Fibroblast of peridontal ligament (primary cell): ENCODE measurements around the gene CPA2.

Experiments
- DNase-seq: peaks from one replicate; pipeline ENCODE4 v3.0.0-alpha.2; 2010; ENCODE audit errors: extremely low read depth

CPA2 gene

DNA sequence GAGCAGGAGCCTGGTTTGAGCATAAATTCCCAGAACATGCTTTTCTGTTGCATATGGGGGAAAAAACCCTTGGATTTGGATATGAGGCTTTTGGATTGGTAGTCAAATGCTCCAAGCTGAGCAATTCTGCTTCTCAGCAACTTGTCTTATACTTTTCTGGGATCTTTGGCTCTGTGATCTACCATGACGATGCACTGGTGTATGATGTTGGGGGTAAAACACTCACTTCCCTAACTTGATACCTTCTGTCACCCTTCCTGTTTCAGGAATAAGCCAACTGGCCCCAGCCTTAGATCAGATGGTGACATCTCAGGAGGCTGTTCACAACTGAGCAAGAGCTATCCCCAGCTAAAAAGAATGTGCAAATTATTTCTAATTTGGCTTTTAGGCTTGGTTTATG, 13.2 kb downstream of the CPA2 start:
- DNase-seq: no peak

DNA sequence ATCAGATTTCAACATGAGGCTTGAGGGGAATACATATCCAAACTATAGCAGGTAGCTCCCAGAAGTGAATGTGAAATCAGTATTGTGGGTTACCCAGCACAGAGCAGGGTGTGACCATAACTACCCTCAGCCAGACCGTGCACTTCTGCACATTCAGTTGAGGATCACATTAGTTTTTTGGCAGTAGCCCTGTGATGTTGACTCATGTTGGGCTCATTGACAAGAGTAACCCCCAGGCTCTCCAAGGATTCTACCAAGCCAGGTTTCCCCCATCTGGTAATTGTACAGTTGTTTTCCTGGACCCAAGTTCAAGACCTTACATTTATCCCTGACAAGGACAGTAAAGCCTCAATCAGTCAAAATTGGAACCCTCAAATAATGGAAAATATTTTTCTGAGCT, 14.6 kb downstream of the CPA2 start:
- peak; percentile 91 for DNase-seq

DNA sequence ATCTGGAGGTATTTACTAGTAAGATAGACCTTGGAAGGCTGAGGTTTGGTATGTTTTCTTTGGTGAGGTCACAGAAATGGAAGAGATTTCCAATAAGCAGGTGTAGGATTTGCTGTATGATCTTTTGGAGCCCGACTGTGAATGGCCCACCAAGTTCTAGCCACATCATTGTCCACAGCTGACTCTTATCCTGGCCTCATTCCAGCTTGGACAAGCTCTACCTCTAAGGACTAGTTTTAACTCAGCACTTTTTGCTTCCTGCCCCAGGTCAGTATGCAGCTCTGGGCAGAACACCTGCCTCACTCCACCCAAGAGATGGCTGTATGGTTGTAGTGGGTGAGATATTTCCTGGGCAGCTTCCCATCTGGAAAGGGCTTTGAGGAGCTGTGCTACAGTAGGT, 20.2 kb downstream of the CPA2 start:
- no peak for DNase-seq

DNA sequence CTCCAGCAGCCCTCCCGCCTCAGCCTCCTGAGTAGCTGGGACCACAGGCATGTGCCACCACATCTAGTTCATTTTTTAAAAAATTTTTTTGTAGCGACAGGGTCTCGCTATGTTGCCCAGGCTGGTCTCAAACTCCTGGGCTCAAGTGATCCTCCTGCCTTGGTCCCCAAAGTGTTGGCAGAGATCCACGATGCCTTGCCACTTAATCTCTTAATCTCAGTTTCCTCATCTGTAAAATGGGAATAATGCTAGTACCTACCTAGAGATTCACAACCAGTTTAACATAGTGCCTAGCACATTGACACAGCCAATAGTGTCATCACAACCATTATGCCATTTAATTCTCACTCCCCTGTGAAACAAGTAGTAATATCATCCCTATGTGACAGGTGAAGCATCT, 21.5 kb downstream of the CPA2 start:
- no peak for DNase-seq

DNA sequence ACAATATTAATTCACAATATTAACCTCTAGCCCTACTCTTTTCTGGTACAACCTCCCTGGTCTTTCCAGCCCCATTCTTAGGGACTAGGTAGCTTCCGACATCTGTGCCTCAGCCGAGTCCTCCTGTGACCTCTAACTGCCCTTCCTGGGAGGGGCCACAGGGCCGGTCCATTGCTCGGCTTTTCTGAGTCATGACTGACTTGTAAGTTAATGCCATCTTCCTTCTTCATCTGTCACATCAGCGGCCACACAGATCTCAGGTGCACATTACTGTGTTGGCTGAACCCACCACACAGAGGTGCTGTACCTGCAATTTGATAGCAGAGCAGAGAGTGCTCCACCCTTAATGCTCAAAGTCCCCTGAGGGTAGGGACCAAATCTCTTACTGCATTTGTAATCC, 22.2 kb downstream of the CPA2 start:
- no peak for DNase-seq

DNA sequence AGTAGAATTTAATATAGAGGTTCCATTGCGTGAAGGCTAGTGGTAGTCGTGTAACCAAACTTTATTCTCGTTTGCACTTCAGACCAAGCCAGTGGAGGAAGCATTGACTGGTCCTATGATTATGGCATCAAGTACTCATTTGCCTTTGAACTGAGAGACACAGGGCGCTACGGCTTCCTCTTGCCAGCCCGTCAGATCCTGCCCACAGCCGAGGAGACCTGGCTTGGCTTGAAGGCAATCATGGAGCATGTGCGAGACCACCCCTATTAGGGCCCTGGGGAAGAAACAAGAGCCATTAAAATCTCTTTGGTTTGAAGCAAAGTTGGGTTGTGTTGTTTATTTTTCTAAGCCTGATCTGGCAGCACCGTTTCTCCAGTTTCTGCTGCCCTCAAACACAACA, 22.8 kb downstream of the CPA2 start:
- no peak for DNase-seq

DNA sequence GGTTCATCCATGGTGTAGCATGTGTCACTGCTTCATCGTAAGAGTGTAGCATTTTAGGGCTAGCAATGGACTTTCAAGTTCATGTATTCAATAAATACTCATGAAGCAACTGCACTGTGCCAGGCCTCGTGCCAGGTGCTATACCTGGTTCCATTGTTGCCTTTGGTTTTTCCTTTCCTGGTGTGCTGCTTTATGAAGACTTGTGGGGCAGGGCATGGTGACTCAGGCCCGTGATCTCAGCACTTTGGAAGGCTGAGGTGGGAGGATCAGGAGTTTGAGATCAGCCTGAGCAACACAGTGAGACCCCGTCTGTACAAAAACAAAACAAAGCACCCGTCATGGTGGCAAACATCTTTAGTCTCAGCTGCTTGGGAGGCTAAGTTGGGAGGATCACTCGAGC, 24.1 kb downstream of the CPA2 start:
- no peak for DNase-seq

DNA sequence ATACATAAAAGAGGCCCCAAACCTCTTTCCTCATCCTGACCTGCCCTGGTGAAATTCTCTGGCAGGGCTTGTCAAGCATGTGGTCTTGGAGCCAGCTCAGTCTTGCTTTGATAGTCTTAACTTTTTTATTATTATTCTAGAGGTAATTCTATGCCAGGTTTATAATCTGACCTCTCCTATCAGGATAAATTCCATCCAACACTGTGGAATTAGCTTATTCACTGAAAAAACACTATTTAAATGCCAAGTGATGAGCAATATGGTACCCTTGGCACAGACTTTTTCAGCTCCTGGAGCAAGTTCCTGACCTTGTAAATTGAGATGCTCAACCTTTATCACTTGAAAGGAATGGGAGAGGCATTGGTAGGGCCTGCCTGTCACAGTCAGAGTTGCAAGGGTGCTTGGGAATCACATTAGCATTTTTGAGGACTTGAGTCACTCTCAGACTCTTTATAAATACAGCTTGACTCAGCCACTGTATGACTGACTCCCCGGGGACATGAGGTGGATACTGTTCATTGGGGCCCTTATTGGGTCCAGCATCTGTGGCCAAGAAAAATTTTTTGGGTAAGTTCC, 26.1 kb downstream of the CPA2 start, which contains the start of gene CPA4:
TSS of gene CPA4 (plus strand) at position 480 of the 576 bp plus-strand sequence. CDS start at position 500, 20 bp downstream.
- DNase-seq: peak; percentile 94

DNA sequence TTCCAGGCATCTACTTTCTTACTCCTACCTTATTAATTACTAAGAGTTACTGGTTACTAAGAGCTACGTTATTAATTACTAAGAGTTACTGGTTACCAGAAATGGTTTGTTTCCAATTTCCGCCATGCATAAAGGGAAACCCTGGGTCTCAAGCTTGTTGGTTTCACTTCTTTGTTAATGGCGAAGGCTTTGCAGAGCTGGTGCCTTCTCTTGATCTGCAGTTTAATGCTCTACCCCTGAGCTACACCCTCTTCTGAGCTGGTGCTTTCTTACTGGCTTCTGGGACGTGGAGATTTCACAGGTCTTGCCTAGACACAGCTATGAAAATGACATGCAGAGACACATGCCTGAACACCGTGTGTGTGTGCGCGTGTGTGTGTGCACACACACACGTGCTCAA, 26.9 kb downstream of the CPA2 start:
- DNase-seq: no peak

DNA sequence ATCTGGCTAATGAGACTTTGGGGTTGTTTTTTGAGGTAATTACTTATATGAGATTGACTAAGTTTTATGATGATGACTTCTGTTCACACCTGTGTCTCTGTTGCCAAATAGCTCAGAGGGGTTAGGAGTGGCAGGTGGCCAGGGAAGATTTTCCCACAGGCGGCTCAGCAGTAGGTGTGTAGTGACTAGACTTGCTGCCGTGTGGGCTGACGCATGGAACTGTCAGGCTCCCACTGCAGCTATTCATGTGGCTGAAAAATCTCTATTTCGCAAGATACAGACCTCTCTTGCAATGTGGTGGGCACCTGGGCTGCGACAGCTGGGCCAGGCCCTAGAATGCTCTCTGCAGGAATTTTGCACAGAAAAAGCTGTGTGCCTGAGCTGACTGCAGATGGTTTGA, 27.7 kb downstream of the CPA2 start:
- DNase-seq: no peak

DNA sequence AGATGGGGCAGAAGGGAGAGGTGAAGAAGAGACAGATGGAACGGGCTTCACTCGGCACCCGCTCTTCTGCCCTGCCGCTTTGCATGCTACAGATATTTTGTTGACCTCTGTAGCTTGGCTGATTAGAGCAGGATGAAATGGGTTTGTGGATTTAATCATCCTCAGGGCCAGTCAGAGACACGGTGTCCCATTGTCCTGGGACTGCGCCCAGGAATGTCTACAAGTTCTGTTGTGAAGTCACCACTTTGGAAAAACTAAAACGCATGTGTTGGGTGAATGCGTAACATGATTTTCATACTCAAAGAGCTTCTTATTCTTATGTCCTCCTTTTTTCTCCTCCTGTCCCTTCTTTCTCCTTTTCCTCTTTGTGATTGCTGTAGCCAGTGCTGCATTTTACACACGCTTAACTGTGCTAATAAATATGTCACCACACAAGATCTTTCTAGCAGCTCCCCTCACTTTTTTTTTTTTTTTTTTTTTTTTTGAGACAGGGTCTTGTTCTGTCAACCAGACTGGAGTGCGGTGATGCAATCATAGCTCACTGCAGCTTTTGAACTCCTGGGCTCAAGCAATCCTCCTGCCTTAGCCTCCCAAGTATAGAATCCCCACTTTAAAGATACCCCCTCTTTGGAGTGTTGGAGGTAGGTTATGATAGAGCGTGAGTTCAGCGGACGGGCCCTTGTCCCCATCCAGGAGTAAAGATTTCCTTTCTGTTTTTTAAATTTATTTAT, 29.7 kb downstream of the CPA2 start:
- DNase-seq: no peak

DNA sequence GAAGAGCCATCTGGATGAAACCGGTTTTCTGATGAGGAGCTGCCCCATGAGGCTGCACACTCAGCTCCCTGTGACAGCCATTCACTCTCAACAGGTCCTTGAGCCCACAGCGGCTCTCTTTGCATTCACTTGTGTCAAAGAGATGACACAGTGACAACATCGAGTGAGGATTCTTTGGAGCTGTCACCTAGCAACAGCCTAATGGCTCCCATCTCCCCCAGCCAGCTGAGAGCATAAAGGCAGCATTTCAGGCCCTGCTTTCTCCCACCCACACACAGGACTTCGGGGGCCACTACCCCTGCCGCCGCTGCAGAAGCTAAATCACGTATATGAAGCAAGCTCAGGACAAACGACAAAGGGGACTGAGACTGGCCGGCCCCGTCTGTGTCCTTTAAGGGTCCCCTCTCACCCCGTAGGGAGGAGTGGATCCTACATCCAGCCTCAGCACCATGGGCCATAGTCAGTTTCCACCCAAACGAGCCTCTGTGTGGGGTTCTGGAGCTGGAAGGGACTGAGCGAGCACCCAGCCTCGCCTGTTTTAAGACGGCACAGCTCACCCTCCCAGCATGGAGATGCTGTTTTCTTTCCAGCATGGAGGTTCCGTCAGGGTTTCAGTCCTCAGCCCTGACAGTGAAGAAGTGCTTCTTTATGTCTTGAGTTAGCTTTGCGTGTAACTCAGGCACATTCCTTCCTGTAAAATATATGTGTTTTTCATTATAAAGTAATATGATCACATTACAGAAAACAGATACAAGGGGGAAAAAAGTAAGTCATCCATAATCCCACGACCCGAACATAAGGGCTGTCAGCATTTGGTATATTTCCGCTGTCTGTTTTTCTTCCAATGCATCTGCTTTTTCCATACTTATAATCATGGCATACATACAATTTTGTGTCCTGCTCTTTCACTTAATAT, 31.2 kb downstream of the CPA2 start:
- no peak for DNase-seq

DNA sequence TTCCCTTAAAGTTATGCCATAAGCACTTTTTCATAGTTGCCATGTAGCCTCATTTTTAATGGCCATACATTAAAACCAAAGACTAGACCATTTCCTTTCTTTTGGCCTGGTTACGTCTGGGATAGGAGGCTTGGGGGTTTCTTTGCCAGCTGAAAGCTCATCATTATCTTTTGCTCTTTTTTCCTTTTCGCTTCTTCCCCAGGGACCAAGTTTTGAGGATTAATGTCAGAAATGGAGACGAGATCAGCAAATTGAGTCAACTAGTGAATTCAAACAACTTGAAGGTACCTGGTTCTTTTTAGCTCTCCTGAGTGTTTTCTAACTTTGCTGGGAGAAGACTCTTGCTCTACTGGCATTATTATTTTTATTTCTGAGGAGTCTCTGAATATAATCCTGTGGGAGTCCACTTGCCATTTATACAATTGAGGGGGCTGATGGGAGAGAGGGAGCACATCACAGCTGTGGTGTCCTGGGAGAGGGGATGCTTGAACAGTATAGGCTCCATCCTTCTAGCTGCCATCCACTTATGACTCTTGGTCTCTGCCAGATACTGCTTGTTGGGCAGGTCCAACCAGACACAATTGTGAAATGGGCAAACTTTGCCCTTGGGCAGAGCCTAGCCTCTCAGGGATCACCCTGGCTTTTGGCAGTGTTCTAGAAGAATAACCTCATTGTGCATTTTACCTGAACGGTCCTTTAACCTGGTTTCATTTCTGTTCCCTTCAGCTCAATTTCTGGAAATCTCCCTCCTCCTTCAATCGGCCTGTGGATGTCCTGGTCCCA, 32.1 kb downstream of the CPA2 start:
- no peak for DNase-seq

DNA sequence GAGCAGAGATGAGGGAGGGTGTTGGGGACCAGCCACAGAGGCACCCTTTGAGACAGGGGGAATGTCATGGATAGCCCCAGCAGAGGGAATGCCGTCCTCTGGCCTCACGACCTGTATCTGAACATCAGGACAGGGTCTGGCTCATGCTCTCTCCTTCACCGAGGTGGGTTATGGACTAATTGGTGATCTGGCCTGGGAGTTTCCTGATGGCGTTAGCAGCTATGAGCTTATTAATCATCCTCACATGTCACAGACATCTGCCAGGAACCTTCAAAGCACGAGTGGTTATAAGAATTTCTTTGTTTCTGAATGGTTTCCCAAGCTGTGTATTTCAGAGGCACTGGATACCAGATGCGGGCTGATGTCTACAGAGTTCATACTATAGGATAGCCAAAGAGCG, 33.2 kb downstream of the CPA2 start:
- no peak for DNase-seq

DNA sequence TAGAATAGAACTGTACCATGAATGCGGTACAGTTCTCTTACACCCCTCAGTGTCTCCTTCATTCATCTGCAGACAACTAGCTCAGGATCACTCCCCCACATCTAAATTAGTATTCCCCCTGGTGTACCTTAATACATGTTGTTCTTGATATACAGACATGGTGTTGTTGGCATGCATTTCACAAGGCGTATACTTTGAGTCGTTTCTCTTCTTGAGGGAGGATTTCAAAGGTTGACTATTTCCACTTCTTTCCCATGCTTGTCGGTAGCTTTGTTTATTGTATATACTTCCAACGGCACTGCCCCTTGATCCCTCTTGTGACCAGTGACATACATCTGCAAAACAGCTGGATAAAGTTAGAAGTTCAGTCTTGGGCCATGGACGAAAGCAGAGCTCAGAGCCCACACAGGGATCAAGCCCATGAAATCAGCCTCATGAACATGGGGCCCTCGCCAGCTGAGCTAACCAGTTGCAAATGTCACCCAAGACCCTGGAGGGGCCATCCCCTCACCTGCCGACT, 34.9 kb downstream of the CPA2 start:
- DNase-seq: no peak

DNA sequence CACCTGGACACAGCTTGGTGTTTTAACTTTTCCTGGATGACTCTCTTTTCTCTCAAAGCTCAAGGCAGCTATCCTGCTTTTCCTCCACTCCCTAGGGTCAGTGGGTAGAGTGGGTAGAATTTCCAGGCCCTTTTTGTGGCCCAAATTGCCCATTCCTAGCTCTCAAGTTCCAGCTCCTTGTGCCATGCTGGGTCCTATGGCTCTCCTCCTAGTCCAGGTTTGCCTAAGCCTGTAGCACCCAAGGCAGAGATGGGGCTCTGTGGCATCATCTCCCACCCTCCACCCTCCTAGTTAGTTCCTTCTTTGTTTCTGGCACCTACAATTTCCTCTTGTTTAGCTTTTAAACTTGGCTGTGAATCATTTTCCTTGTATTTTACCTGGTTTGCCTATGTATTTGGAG, 36.0 kb downstream of the CPA2 start:
- no peak for DNase-seq

DNA sequence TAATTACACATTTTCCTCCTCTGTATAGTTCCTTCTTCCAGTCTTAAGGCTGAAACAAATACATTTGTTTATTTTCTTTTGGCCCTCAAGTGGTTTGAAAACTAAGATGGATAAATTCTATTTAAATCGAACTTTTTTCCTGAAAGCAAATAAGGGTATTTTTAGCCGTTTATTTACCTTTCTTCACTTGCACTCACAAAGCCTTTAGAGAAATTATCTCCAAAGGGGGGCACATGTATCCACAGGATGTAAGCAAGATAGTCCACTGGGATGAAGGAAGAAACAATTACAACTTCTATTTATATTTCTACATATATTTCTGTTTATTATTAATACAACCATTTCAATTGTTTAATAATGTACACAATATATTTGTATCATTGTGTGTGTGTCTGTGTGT, 36.5 kb downstream of the CPA2 start:
- DNase-seq: no peak

DNA sequence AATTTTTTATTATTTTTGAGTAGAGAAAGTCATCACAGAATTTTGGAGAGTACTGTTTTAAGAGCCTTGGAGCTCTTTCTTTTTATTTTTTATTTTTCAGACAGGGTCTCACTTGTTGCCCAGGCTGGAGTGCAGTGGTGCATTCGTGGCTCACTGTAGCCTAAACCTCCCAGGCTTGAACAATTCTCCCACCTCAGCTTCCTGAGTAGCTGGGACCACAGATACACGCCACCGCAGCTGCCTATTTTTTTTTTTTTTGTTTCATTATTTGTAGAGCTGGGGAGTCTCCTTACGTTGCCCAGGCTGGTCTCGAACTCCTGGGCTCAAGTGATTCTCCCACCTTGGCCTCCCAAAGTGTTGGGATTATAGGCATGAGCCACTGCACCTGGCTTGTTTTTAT, 36.9 kb downstream of the CPA2 start:
- DNase-seq: no peak

DNA sequence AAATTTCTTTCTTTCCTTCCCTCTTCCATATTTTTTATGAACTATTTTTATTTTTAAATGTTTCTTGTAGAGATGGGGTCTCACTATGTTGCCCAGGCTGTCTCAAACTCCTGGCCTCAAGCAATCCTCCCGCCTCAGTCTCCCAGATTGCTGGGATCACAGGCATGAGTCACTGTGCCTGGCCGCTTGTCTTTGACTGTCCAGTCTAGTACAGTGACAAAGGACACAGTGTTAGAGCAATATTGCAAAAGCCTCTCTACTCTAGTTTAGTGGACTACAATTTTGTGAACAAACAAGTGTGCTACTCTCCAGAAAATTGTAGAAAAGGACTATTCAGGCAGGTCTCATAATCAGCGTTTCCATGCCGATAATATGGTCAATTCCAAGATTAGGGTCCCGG, 37.3 kb downstream of the CPA2 start:
- no peak for DNase-seq

DNA sequence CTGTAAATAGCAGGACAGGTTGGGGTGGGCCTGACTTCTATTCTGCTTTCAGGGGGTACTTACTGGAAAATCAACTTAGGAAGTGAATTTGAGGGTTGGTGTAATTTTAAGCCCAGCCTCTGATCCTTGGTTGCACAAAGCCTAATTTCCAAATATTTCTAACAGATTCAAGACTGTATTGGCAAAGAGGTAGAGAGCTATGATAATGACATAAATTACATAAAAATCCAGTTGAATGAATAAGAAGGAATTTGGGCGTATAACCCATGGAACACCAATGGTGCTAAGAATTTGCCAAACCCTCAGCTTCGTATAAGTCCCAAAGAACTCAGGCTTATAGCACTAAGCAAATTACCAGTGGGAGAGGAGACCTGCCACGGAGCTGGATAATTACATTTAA, 38.2 kb downstream of the CPA2 start:
- DNase-seq: no peak

DNA sequence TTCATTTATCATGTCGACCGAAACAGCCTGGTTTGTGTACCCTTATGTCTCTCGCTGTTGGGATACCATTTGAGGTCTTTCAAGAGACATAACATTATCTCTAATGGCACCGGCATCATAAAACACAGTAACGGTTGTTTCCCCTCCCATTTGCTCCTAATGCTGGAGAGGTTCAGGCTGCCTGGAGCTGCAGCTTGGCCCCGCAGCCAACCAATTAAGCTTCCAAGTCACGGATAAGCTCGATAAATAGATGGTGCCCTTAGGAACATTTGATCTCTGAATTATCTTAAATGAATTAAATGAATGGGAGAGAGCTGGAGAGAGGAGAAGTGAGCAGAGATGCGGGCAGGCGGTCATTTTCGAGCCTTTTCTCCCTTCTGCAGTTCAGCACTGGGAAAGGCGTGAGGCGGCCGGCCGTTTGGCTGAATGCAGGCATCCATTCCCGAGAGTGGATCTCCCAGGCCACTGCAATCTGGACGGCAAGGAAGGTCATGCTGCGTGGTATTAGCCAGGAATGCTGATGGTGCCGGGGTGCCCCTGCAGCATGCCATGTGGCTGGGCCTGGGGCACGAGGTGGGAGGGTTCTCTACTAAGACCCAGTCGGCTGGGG, 38.9 kb downstream of the CPA2 start:
- DNase-seq: no peak
